ENCODE data around the gene SERTAD2.

SERTAD2 gene

GRCh38 chr2:64586883-64587481 is 66.7 kb downstream of the SERTAD2 start:
- DNase-seq (ENCODE audit: low read depth in 2 of 2, low spot score in 1 of 2), result no peak

- no peak for DNase-seq (ENCODE audit: low read depth in 2 of 2, low spot score in 1 of 2)
Observed at GRCh38 chr2:64586054-64586453, 67.7 kb downstream of the SERTAD2 start.

GRCh38 chr2:64582774-64583340 is 70.9 kb downstream of the SERTAD2 start:
- no peak for DNase-seq (ENCODE audit: low read depth in 2 of 2, low spot score in 1 of 2)

GRCh38 chr2:64581777-64582539 is 71.8 kb downstream of the SERTAD2 start:
- DNase-seq (ENCODE audit: low read depth in 2 of 2, low spot score in 1 of 2), result no peak
